ENCODE results near the gene HMCN2. TPM values are rescaled to one million over a fixed set of nuclear protein-coding genes. Genes with fewer than 3 reads are reported as not detected.

HMCN2 gene
- total RNA-seq, 1 donor from 2014 or later = 7.8 TPM

DNA sequence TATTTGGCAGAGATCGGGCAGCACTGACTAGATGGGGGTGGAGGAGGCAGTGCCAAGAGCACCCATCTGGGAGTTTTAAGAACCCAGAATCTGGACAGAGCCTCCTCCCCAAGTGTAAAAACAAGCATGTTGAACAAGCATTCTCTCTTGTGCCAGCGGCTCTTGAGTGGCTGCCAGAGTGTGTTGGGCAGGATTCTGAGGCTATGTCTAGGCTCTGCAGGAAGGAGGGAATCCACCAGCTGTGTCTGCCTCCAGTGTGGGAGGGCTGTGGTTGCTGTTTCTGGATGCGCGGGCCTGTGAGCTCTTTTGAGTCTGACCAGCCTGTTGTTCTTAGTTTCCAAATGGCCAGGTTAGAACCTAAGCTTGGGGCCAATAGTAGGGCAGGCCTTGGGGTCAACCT, 39.8 kb downstream of the HMCN2 start:
- intact Hi-C loops (cut with DNase I) = no loop called here
- no peaks in the 10 kb centered on the region for H3K36me3 ChIP-seq
- no peak overlapping the region for H3K4me3 ChIP-seq
- ATAC-seq (no peak), DNase-seq (no peak)
- no peaks in the 10 kb centered on the region for H3K9me3 ChIP-seq
- H3K27me3 ChIP-seq = no peaks in the 10 kb centered on the region
- no peak overlapping the region for H3K27ac ChIP-seq
- no peak for TF ChIP-seq CTCF (IDR thresholded peaks at IDR 0.05)
- no peaks in the 10 kb centered on the region for H3K4me1 ChIP-seq

DNA sequence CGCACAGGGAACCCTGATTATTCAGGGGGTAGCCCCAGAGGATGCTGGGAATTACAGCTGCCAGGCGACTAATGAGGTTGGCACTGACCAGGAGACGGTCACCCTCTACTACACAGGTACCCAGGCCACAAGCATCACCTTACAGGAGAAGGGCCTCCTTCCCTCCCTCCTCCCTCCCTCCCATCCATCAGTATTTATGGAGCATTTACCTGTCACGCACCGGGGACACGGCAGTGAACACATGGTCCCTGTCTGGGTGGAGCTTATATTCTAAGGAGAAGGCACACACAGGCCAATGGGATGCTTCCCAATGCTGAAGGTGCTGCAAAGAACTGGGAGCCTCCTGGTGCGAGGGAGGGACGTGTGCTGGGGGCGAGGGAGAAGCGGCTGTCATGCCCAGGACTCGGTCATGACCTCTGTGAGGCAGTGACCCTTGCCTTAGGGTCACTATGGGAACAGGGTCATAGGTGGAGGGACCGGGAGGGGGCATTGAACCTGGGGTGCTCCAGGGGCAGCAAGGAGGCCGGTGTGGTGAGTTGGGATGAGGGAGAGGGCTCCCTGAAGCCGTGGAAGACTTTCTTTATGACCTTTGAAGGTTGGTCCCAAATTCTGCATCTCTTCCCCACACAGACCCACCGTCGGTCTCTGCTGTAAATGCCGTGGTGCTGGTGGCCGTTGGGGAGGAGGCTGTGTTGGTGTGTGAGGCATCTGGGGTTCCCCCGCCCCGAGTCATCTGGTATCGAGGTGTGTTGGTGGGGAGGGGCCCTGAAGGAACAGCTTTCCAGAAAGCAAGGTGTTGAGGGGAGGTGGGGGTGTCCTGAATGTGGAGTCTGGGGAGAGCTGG, 41.5 kb downstream of the HMCN2 start:
- Histone ChIP-seq H3K4me1 (no peaks in the 10 kb centered on the region), H3K9me3 (no peaks in the 10 kb centered on the region), H3K36me3 (no peaks in the 10 kb centered on the region), H3K27me3 (no peaks in the 10 kb centered on the region), H3K4me3 (no peak overlapping the region), H3K27ac (no peak overlapping the region)
- no peak for DNase-seq
- intact Hi-C loops (cut with DNase I) = no loop called here
- TF ChIP-seq CTCF (IDR thresholded peaks at IDR 0.05) = no peak
- no peak for ATAC-seq

DNA sequence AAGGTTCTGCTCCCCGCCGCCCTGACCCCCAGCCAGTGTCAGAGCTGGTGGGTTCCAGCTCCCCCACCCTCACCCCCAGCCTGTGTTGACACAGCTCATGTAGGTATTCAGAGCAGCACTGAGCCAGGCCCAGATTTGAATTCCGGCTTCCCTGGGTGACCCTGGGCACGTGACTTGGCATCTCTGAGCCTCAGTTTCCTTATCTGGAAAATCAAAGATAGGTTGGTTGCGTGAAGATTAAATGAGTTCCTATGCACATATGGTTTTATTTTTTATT, 42.0 kb downstream of the HMCN2 start:
- H3K4me3 ChIP-seq = no peak overlapping the region
- intact Hi-C loops (cut with DNase I) = no loop called here
- no peaks in the 10 kb centered on the region for H3K4me1 ChIP-seq
- H3K36me3 ChIP-seq = no peaks in the 10 kb centered on the region
- DNase-seq (no peak), ATAC-seq (no peak)
- H3K9me3 ChIP-seq = no peaks in the 10 kb centered on the region
- H3K27me3 ChIP-seq = no peaks in the 10 kb centered on the region
- TF ChIP-seq CTCF (IDR thresholded peaks at IDR 0.05) = no peak
- H3K27ac ChIP-seq = no peak overlapping the region

GRCh38 chr9:130308081-130308571, 42.6 kb downstream of the HMCN2 start:
- ATAC-seq = no peak
- H3K27me3 ChIP-seq = no peaks in the 10 kb centered on the region
- no peak for DNase-seq
- H3K36me3 ChIP-seq = no peaks in the 10 kb centered on the region
- no peak overlapping the region for H3K27ac ChIP-seq
- H3K4me3 ChIP-seq = no peak overlapping the region
- intact Hi-C loops (cut with DNase I) = no loop called here
- H3K9me3 ChIP-seq = no peaks in the 10 kb centered on the region
- no peak for TF ChIP-seq CTCF (IDR thresholded peaks at IDR 0.05)
- H3K4me1 ChIP-seq = no peaks in the 10 kb centered on the region

- ATAC-seq = no peak
- TF ChIP-seq CTCF (IDR thresholded peaks at IDR 0.05) = no peak
- no peaks in the 10 kb centered on the region for H3K36me3 ChIP-seq
- no peaks in the 10 kb centered on the region for H3K27me3 ChIP-seq
- no peaks in the 10 kb centered on the region for H3K9me3 ChIP-seq
- no peak for DNase-seq
- no peak overlapping the region for H3K4me3 ChIP-seq
- no peaks in the 10 kb centered on the region for H3K4me1 ChIP-seq
- no peak overlapping the region for H3K27ac ChIP-seq
- intact Hi-C loops (cut with DNase I) = no loop called here
Observed at GRCh38 chr9:130309689-130310455, 44.3 kb downstream of the HMCN2 start.
